Transverse colon (tissue), 4 donors: ENCODE measurements around the gene TNFRSF8. TPM values are rescaled to one million over a fixed set of nuclear protein-coding genes. Genes with fewer than 3 reads are reported as not detected.

Experiments
- DNase-seq: peaks from one replicate; pipeline ENCODE4 v3.0.0-alpha.2; 2019
- H3K27ac ChIP-seq, 4 donors: fragments of 200-600 bp; sonication (generic); 2 replicates each; pipeline ENCODE4 v1.5.1; 2016 to 2018; ENCODE audit warnings: inconsistent platforms in 4 of 4
- H3K27me3 ChIP-seq: fragments of 200-600 bp; sonication (generic); 2 replicates; pipeline ENCODE4 v1.5.1; 2017; ENCODE audit warnings: inconsistent platforms
- H3K36me3 ChIP-seq, 4 donors: fragments of 200-600 bp; sonication (generic); 2 replicates each; pipeline ENCODE4 v1.5.1; 2017 to 2019; ENCODE audit warnings: inconsistent platforms in 4 of 4
- H3K4me1 ChIP-seq, 4 donors: fragments of 200-600 bp; sonication (generic); 2 replicates each; pipeline ENCODE4 v1.5.1; 2017 to 2020; ENCODE audit warnings: inconsistent platforms in 4 of 4
- H3K4me3 ChIP-seq, 4 donors: fragments of 200-600 bp; sonication (generic); 1 replicate in 1 of 4; 2 replicates in 3 of 4; pipeline versions ENCODE4 v1.5.1 to v1.6.1; 2017 to 2019; ENCODE audit warnings: inconsistent platforms in 4 of 4
- H3K9me3 ChIP-seq, 2 donors: fragments of 200-600 bp; sonication (generic); 2 replicates each; pipeline ENCODE4 v1.5.1; 2017 to 2019; ENCODE audit warnings: inconsistent platforms in 2 of 2
- CTCF ChIP-seq, 5 experiments: fragments of 200-600 bp in 3 of 5; fragments of 450-650 bp in 2 of 5; sonication (generic) in 3 of 5; IDR thresholded peaks; 1 replicate in 2 of 5; 2 replicates in 3 of 5; pipeline ENCODE4 v1.5.1; 2016 to 2017; ENCODE audit warnings: antibody characterized with exemption in 5 of 5, inconsistent platforms in 3 of 5, mild to moderate bottlenecking in 2 of 5, moderate library complexity in 1 of 5
- EP300 ChIP-seq: sonication (generic); formaldehyde crosslinking; IDR thresholded peaks from one replicate; pipeline ENCODE4 v1.6.1; 2017; ENCODE audit warnings: antibody characterized with exemption, low read depth
- POLR2A ChIP-seq: fragments of 450-650 bp; IDR thresholded peaks from one replicate; pipeline ENCODE4 v1.6.1; 2016; ENCODE audit warnings: antibody characterized with exemption, mild to moderate bottlenecking, moderate library complexity
- POLR2AphosphoS5 ChIP-seq, 3 donors: sonication (generic); formaldehyde crosslinking; IDR thresholded peaks; one replicate each; pipeline ENCODE4 v1.6.1; 2016; ENCODE audit warnings: antibody characterized with exemption in 3 of 3
- WGBS, 2 donors: methylation state at CpG; one replicate each; pipeline ENCODE4 v1.1.5; 2018; ENCODE audit warnings: low coverage in 1 of 2; 5-methylcytosine and 5-hydroxymethylcytosine counted together
- in situ Hi-C, 4 donors: fragments of 200-750 bp; cut with MboI; loops; one replicate each; pipeline versions ENCODE4 v1.15.0 to v1.15.1; 2017; ENCODE audit warnings: low sequenced_read_pairs in 3 of 4, low pct_ligation_motif_present in 1 of 4, low pct_unique_long_range_greater_than_20kb in 1 of 4
- intact Hi-C: fragments of 100-400 bp; cut with DNase I; formaldehyde crosslinking; loops from one replicate; pipeline ENCODE4 v1.15.1; 2023; ENCODE audit warnings: low total_unique reads
- total RNA-seq, 4 donors: library from RNA; depleted of rRNA; stranded (reverse); fragments of >200 nt; gene quantifications; one replicate each; pipeline ENCODE4 v1.1.0, GENCODE V29; 2016

Gene TNFRSF8
- total RNA-seq, 4 donors from 2014 or later: 0.16 TPM; not detected in 3

DNA sequence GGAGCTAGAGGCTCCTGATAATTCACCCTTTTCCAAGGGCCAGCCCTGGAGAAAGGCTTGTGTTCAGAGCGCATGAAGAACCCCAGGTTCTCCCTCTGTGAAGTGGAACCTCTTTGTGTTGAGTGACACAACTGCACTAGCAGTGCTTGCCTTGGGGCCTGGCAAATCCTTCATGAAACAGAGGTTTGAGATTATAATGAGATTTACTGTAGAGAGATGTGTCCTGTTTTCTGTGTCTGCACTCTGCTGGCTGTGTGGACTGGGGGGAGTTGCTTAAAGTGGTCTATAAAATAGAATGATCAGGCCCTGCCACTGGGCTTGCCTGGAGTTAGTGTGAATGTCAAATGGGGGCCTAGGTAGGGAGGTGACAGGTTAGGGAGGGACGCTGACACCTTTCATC lies 92.2 kb downstream of the TNFRSF8 start:
- Histone ChIP-seq H3K27ac (no peak overlapping the region), H3K9me3 (no peaks in the 10 kb centered on the region), H3K36me3 (no peaks in the 10 kb centered on the region), H3K27me3 (no peaks in the 10 kb centered on the region), H3K4me3 (no peak overlapping the region), H3K4me1 (peaks cover 6 to 49% (median 13%) of the 10 kb centered on the region in 4 donors)
- DNase-seq: no peak
- in situ Hi-C loops (no loop called here), intact Hi-C loops (no loop called here)
- WGBS, 2 donors: 100% methylated on average over 1 to 2 of the region's 2 CpGs
- TF ChIP-seq POLR2AphosphoS5 (IDR thresholded peaks at IDR 0.05) (no peak), CTCF (IDR thresholded peaks at IDR 0.05) (no peak), EP300 (no peak), POLR2A (no peak)

- WGBS, 2 donors: 39 to 55% methylated on average over 6 to 10 of the region's 10 CpGs
- TF ChIP-seq CTCF (IDR thresholded peaks at IDR 0.05): no peak
- no peak for TF ChIP-seq EP300
- no peak for TF ChIP-seq POLR2A
- no peak for TF ChIP-seq POLR2AphosphoS5 (IDR thresholded peaks at IDR 0.05)
- H3K27me3 ChIP-seq: no peaks in the 10 kb centered on the region
- no peak overlapping the region for H3K4me3 ChIP-seq
- intact Hi-C loops: no loop called here
- no peak for DNase-seq
- H3K27ac ChIP-seq: peak overlapping the region in 1 of 4 donors; percentile 15
- no peaks in the 10 kb centered on the region for H3K36me3 ChIP-seq
- H3K4me1 ChIP-seq: peaks cover 19 to 48% (median 26%) of the 10 kb centered on the region in 4 donors
- in situ Hi-C loops: no loop called here
- no peaks in the 10 kb centered on the region for H3K9me3 ChIP-seq
Observed at GRCh38 chr1:12157366-12158231, 94.5 kb downstream of the TNFRSF8 start.

- no peaks in the 10 kb centered on the region for H3K36me3 ChIP-seq
- in situ Hi-C loops (no loop called here), intact Hi-C loops (no loop called here)
- H3K9me3 ChIP-seq: no peaks in the 10 kb centered on the region
- peaks cover 14 to 44% (median 20%) of the 10 kb centered on the region in 4 donors for H3K4me1 ChIP-seq
- H3K27me3 ChIP-seq: no peaks in the 10 kb centered on the region
- no peak for DNase-seq
- peak overlapping the region in 1 of 4 donors; percentile 15 for H3K27ac ChIP-seq
- no peak overlapping the region for H3K4me3 ChIP-seq
- no peak for TF ChIP-seq CTCF (IDR thresholded peaks at IDR 0.05)
- TF ChIP-seq POLR2A: no peak
- TF ChIP-seq EP300: no peak
- no peak for TF ChIP-seq POLR2AphosphoS5 (IDR thresholded peaks at IDR 0.05)
- WGBS, 2 donors: 60 to 74% methylated on average over 11 to 22 of the region's 22 CpGs
Observed at GRCh38 chr1:12158357-12159092, 95.4 kb downstream of the TNFRSF8 start.

DNA sequence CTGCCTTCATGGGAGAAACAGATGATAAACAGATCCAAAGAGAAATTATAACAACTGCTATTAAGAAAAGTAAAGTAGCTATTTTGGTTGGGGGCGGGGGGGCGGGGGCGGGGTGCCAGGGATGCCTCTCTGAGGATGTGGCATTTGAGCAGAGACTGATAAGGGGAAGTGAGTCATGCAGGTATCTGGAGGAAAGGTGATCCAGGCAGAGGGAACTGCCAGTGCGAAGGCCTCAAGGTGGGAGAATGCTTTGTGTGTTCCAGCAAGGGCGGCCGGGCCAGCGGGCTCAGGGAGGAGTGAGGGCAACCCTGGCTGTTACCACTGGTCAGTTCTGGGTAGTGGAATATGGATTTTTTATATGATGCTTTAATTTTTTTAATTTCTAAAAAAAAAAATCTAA lies 96.7 kb downstream of the TNFRSF8 start:
- in situ Hi-C loops (no loop called here), intact Hi-C loops (no loop called here)
- no peak overlapping the region for H3K27ac ChIP-seq
- TF ChIP-seq POLR2A (no peak), EP300 (no peak), CTCF (IDR thresholded peaks at IDR 0.05) (no peak)
- DNase-seq: no peak
- no peak overlapping the region for H3K4me3 ChIP-seq
- H3K9me3 ChIP-seq: no peaks in the 10 kb centered on the region
- no peaks in the 10 kb centered on the region for H3K36me3 ChIP-seq
- no peaks in the 10 kb centered on the region for H3K27me3 ChIP-seq
- WGBS, 2 donors: 72 to 78% methylated on average over 3 to 7 of the region's 7 CpGs
- H3K4me1 ChIP-seq: peaks cover 13 to 41% (median 18%) of the 10 kb centered on the region in 4 donors
